GM12875 (cell line): ENCODE measurements around the gene KCTD2.
"Not testable (repeated sequence)": the region's sequence is repeated elsewhere in the genome, so short reads cannot be mapped to it uniquely, and the experiment has no call there.

Source experiments
- H3K4me3 ChIP-seq: one replicate; pipeline ENCODE4 v1.5.1; 2011; ENCODE audit warnings: low read depth, low read length, control low read depth
- TF ChIP-seq, protein P1 (sequence below): IDR thresholded peaks from 2 replicates; pipeline ENCODE4 v1.5.1; 2011; ENCODE audit warnings: low read depth, mild to moderate bottlenecking, control low read depth, inconsistent platforms, low read length, moderate library complexity, borderline replicate concordance; ENCODE audit not compliant: insufficient read depth

KCTD2 gene

DNA sequence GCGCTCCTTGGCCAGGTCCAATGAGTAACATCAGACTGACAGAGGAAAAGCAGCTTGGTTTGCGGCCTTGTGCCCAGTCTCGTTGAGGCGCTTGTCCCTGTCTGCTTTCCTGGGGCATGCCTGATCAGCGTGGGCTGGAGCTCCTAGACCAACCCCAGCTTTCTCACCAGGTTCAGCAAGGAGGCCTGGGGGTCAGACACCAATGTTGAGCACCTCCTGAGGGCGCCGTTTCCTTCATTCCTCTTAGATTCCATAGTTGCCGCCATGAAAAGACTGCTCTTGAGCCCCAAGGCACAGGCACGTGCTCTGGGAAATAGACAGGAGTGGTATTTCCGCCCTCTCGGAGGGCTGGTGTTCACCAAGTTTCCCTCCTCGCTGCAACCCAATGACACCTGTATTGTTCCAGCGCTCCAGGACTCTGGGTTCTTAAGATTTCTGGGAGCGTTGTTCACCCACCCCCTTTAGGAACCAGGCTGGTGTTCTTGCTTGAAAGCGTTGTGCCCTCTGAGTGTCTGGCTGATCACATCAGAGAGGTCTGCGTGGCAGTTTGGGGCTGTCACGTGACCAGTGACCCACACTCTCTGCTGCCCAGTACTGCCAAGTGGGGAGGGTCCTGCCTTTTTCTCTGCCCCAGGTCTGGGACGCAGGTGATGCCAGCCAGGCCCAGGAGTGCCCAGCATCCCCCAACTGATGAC is 18.0 kb downstream of the KCTD2 start:
- H3K4me3 ChIP-seq = no peak overlapping the region
- TF ChIP-seq, protein P1, sequence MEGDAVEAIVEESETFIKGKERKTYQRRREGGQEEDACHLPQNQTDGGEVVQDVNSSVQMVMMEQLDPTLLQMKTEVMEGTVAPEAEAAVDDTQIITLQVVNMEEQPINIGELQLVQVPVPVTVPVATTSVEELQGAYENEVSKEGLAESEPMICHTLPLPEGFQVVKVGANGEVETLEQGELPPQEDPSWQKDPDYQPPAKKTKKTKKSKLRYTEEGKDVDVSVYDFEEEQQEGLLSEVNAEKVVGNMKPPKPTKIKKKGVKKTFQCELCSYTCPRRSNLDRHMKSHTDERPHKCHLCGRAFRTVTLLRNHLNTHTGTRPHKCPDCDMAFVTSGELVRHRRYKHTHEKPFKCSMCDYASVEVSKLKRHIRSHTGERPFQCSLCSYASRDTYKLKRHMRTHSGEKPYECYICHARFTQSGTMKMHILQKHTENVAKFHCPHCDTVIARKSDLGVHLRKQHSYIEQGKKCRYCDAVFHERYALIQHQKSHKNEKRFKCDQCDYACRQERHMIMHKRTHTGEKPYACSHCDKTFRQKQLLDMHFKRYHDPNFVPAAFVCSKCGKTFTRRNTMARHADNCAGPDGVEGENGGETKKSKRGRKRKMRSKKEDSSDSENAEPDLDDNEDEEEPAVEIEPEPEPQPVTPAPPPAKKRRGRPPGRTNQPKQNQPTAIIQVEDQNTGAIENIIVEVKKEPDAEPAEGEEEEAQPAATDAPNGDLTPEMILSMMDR = no peak

DNA sequence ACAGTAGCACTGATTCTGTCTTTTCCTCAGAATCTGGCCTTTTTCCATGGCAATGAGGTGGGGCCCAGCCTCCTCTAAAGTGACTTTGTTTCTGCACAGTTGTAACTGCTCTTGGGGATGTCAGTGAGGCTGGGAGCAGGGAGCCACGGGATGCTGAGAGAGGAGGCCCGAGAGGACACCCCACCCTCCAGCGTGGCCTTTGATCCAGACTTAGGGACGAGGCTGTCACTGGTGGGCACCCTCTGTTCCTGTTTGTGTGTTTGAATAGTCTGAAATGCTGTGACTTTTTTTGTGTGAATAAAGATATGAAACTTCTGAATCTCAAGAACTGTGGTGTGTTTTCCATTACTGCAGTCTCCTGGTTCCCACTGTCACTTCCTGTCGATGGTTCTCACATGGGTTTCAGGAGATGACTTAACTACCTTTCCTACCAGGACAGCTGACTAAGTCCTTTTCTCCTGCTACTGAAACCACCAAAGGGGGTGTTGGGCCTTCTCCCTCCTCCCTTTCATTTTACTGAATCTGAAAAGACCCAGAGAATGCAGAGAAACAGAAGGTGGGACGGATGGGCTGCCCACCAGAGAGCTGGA is 18.6 kb downstream of the KCTD2 start:
- TF ChIP-seq, protein P1 = no peak
- no peak overlapping the region for H3K4me3 ChIP-seq

GRCh38 chr17:75067856-75068255 is 20.8 kb downstream of the KCTD2 start:
- TF ChIP-seq, protein P1 = no peak
- no peak overlapping the region for H3K4me3 ChIP-seq

DNA sequence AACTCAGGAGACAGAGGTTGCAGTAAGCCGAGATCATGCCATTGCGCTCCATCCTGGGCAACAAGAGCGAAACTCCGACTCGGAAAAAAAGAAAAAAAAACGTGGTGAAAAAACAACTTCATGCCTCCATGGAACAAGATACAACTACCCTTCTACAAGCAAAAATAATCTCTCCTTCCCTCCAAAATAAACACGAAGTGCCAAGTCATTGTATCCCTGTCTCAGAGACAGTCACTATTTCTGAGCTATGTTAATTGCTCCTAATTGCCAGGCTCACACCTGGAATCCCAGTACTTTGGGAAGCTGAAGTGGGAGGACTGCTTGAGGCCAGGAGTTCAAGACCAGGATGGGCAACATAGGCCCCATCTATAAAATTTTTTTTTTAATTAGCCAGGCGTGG is 21.7 kb downstream of the KCTD2 start:
- TF ChIP-seq, protein P1 = no peak

GRCh38 chr17:75069783-75070182 is 22.8 kb downstream of the KCTD2 start:
- H3K4me3 ChIP-seq = no peak overlapping the region
- TF ChIP-seq, protein P1 = no peak

More for the DNA sequence above, 21.7 kb downstream of the KCTD2 start:
- no peak overlapping the region for H3K4me3 ChIP-seq

DNA sequence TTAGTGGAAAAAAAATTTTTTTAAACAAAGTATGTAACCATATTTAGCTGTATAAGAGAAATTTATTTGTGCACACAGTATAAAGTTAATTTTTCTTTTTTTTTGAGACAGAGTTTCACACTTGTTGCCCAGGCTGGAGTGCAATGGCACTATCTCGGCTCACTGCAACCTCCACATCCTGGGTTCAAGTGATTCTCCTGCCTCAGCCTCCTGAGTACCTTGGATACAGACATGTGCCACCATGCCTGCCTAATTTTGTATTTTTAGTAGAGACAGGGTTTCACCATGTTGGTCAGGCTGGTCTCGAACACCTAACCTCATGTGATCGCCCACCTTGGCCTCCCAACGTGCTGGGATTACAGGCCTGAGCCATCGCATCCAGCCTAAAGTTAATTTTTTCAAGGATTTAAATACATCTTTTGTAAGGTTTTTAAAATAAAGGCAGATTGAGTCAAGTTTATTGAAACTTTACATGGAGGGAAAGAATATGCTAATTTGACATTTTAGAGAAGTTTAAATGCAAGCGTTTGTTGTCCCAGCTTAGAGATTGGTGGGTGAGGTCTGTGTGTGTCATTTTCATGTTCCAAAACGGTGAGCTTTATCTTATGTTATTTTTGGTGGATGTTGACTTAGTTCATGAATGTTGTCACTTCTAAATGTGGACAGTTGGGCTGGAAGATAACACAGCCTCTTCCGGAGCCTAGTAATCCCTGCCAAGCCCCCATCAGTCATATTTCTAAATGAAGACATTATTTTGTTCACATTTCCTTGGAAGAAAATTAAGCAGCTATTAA is 24.6 kb downstream of the KCTD2 start:
- not testable (repeated sequence) for H3K4me3 ChIP-seq

GRCh38 chr17:75072909-75073308 is 25.9 kb downstream of the KCTD2 start:
- not testable (repeated sequence) for H3K4me3 ChIP-seq

DNA sequence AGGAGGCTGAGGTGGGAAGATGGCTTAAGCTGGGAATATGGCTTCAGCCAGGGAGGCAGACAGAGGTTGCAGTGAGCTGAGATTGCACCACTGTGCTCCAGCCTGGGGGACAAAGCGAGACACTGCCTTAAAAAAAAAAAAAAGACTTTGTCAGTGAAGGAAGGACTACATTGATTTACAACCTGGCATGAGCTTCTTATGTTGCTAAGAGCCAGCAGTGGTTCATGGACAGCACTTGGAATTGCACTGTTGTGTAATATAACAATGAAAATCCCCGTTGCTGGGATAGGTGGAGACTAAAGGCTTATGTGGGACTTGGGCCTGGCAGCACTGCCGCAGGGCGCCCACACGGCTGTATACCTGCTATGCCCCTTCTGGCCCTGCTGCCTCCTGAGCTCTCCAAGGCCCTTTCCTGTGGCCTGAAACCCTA is 26.6 kb downstream of the KCTD2 start:
- H3K4me3 ChIP-seq = no peak overlapping the region
- TF ChIP-seq, protein P1 = no peak
